HPDE6-E6E7 (cell line): ENCODE results near the gene SMIM28.

Source experiments
- DNase-seq: peaks from one replicate; pipeline ENCODE4 v3.0.0; 2011; ENCODE audit warnings: missing footprints; ENCODE audit errors: extremely low spot score

SMIM28 gene

GRCh38 chr6:138374230-138374629 is 3.5 kb upstream of the SMIM28 start:
- DNase-seq: no peak

GRCh38 chr6:138374815-138375214 is 2.9 kb upstream of the SMIM28 start:
- DNase-seq: no peak

GRCh38 chr6:138377042-138377441 is 663 bp upstream of the SMIM28 start:
- no peak for DNase-seq

GRCh38 chr6:138378463-138378862 is 758 bp downstream of the SMIM28 start:
- DNase-seq: no peak

- DNase-seq: no peak
These were observed 5.0 kb downstream of the SMIM28 start for GRCh38 chr6:138382498-138383265.

GRCh38 chr6:138383776-138384175 is 6.1 kb downstream of the SMIM28 start:
- no peak for DNase-seq

- DNase-seq: no peak
These were observed 9.2 kb downstream of the SMIM28 start for GRCh38 chr6:138386897-138387296.

- no peak for DNase-seq
These were observed 10.1 kb downstream of the SMIM28 start for GRCh38 chr6:138387577-138388368.

- no peak for DNase-seq
These were observed 11.8 kb downstream of the SMIM28 start for GRCh38 chr6:138389551-138389950.

GRCh38 chr6:138393871-138394783 is 16.4 kb downstream of the SMIM28 start:
- DNase-seq: no peak

- DNase-seq: no peak
These were observed 19.0 kb downstream of the SMIM28 start for GRCh38 chr6:138396709-138397108.

GRCh38 chr6:138397128-138398122 is 19.7 kb downstream of the SMIM28 start:
- no peak for DNase-seq

GRCh38 chr6:138400326-138400725 is 22.6 kb downstream of the SMIM28 start:
- no peak for DNase-seq

GRCh38 chr6:138401960-138402837 is 24.5 kb downstream of the SMIM28 start:
- DNase-seq: no peak

- no peak for DNase-seq
These were observed 25.1 kb downstream of the SMIM28 start for GRCh38 chr6:138402838-138403187.

- peak; percentile 26 for DNase-seq
These were observed 25.7 kb downstream of the SMIM28 start for GRCh38 chr6:138403324-138403800.

- peak; percentile 84 for DNase-seq
These were observed 26.3 kb downstream of the SMIM28 start, which contains the start of gene HEBP2 for GRCh38 chr6:138403801-138404665. TSS of gene HEBP2 (plus strand) at chr6:138404223. CDS start at chr6:138404496, 273 bp downstream.

GRCh38 chr6:138404666-138405337 is 27.1 kb downstream of the SMIM28 start:
- peak; percentile 17 for DNase-seq
